Ovary (tissue), 3 donors: ENCODE results near the gene RALGPS2.

Source experiments
- CTCF ChIP-seq, 3 donors: fragments of 450-650 bp in 2 of 3; fragments of 200-600 bp in 1 of 3; IDR thresholded peaks; one replicate each; pipeline versions ENCODE4 v1.5.1 to v1.8.0; 2016 to 2022; ENCODE audit warnings: antibody characterized with exemption in 3 of 3, mild to moderate bottlenecking in 1 of 3
- EP300 ChIP-seq: sonication (generic); formaldehyde crosslinking; IDR thresholded peaks from one replicate; pipeline ENCODE4 v1.6.1; 2017; ENCODE audit warnings: antibody characterized with exemption
- POLR2A ChIP-seq: fragments of 450-650 bp; IDR thresholded peaks from one replicate; pipeline ENCODE4 v1.6.1; 2017; ENCODE audit warnings: antibody characterized with exemption, mild to moderate bottlenecking, moderate library complexity
- donor health status: DM: no; HTN: no; CAD: no.

GRCh38 chr1:178945763-178946266, 220.8 kb downstream of the RALGPS2 start:
- TF ChIP-seq CTCF (IDR thresholded peaks at IDR 0.05): no peak
- no peak for TF ChIP-seq EP300
- TF ChIP-seq POLR2A: no peak
